HG02588 (cell line): ENCODE measurements around the gene GSTO2.
"Not testable (repeated sequence)": the region's sequence is repeated elsewhere in the genome, so short reads cannot be mapped to it uniquely, and the experiment has no call there.

ENCODE experiments used
- ATAC-seq: cut with Tn5 transposase; IDR thresholded peaks from one replicate; pipeline ENCODE4 v1.9.1; 2021; ENCODE audit warnings: mild to moderate bottlenecking, moderate library complexity; ENCODE audit not compliant: unreplicated experiment

The GSTO2 gene

DNA sequence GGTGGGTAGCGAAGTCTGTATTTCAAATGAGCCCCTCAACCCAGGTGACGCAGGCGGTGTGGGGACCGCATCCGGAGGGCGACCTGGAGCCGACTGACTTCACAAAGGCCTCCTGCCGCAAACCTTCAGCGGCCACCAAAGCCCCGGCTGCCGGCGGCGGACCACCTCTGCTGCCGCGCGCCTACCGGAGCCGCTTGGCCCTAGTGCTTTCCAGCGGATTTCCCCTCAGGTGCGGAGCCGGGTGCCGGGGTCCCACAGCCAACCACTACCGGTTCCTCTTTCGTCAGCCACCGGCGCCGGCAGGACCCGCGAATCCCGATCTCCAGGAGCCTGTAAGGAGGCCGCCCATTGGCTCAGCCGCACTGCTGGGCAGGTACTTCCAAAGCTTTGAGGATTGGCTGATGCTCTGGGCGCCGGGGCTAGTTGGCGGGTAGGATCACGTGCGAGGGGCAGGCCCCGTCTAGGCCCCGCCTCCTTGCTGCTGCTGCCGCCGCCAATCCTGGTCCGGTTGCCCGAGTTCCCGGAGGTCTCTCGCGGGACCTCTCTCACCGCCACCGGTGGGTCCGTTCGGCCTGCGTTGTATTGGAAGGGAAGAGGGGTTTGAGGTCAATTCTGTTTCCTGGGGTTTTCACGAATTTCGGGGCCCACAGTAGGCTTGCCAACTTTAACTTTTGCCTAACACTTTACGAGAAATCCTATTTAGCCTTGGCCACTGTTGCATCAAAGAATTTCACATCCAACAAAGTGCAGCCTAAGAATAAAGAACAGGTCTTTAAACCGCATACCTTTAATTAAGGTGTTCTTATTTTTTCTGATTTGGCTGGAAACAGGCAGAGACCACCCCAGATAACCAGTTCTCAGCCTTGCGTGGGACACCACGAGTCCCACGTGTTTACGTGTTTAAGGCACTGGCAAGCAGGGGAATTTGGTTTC is at the start of gene GSTO2:
Gene GSTO2 (plus strand): TSS at position 472 of the 933 bp plus-strand sequence. CDS start 5,732 bp downstream, outside the sequence.
- peak; percentile 97 for ATAC-seq

DNA sequence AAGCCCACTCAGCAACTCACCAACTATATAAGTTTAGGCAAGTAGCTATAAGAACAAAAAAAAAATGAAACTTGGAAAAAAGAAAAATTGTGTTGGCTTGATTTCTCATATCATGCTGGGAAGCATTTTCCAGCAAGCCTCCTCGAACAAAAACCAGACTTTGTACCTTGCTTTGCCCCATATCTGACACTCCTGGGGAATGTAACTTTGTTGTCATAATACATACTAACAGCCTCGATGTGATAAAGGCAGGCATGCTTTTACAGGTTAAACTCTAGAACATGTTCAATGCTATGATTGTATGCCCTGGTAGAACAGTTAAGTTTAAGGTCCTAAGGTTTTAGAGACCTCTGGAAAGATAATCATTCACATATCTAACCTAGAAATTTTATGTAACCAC is 48.5 kb upstream of the GSTO2 start:
- ATAC-seq = no peak

- ATAC-seq = no peak
These were observed 45.7 kb upstream of the GSTO2 start for GRCh38 chr10:104223304-104223703.

DNA sequence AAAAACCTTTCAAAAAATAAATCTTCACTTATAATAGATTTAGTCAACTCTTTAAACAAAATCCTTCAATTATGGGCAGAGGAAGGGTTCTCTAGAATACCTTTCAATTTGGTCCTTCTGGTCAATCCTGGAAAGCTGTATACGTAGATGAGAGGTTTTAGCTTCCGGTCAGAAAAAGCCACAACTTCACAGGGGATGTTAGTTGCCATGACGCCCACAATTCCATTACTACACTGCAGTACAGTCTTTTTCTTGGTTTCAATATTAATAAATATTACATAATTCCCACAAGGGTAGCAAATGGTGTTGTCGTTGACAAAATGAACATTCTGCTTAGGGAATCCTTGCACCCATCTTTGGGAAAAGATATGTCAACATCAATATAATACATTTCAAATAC is 38.5 kb upstream of the GSTO2 start:
- no peak for ATAC-seq

DNA sequence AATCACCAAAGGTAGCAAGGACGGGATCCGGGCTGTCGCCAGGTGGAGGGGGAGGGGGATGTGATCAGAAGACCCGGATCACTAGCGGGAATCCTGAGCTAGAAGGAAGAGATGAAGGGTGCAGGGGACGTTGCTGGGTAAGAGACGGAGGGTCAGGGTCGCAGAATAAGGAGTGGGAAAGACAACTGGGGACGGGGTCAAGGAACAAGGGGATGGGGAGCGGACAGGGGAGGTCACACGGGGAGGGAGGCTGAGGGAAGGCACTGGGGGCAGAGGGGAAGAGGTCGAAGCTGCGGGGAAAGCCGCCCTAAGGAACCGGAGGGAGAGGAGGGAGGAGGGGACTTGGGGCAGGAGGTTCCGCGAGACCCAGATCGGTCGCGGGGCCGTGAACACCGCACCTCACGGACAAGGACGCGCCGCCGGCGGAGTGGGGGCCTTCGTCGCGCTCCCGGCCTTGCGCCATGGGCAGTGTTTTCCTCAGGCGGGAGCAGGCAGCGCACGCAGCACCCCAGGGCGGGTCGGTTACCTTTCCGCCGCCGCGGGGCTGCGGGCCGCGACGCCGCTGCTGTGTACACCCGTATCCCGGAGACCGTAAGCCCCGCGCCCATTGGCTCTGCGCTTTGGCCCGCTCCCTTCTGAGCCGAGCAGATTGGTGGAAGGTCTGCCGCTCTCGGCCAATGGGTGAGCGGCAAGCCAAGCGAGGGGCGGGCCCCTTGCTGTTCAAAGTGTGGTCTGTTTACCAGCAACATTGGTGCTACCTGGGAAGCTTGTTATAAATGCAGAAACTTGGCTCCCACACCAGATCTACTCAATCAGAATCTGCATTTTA is 37.0 kb upstream of the GSTO2 start, which contains the start of gene CFAP43:
Gene CFAP43 (minus strand): TSS at position 581 of the 829 bp plus-strand sequence. CDS start 118 bp downstream, at position 463.
- ATAC-seq = peak; percentile 100

DNA sequence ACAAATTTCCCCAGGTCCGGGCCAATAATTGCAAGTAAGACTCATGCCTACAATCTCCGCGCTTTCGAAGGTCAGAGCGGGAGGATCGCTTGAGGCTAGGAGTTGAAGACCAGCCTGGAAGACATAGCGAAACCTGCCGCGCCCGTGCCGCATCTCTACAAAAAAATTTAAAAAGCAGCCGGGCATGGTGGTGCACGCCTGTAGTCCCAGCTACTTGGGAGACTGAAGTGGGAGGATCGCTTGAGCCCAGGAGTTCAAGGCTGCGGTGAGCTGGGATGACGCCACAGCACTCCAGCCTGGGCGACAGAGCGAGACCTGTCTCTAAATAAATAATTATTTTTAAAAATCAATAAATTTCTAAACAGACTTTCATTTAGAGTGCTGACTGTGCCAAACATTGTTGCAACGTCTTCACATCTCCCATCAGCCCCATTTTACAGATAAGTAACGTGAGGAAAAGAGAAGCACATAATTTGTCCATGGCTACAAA is 36.3 kb upstream of the GSTO2 start:
- ATAC-seq = peak; percentile 9

- ATAC-seq = no peak
These were observed 35.2 kb upstream of the GSTO2 start for GRCh38 chr10:104233817-104234216.

DNA sequence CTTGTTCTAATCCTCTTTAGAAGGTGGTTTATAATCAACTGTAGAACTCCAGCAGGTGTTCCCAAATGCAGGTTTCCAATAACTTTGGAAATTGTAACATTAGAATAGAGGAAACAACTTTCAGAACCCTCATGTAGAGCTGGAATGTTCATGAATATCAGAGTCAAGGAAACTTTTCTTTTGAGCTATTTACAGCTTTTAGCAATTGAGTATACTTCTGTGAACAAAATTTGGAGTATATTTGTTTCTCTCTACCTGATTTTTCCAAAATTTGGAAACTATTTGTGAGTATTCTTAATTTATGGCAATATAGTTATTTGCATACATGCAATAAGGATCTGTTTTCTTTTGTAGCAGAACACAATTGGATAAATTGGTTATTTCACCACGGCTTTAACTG is 34.0 kb upstream of the GSTO2 start:
- no peak for ATAC-seq

GRCh38 chr10:104235801-104236200 is 33.2 kb upstream of the GSTO2 start:
- ATAC-seq = no peak

- ATAC-seq = no peak
These were observed 28.9 kb upstream of the GSTO2 start for GRCh38 chr10:104240078-104240477.

DNA sequence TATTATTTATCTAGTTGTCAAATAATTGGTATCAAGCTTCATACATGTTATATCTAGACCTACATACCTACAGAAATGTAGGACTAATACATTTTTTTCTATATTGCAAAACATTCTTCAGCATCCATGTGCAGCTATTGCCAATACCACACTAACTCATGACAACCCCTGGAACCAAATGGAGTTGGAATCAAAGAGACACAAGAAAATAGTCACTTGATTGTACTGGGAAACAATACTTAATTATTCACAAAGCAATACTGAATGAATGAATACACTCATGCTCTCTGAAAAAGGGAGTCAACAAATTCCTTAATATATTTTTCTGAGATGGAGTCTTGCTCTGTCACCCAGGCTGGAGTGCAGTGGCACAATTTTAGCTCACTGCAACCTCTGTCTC is 26.4 kb upstream of the GSTO2 start:
- ATAC-seq = no peak

- ATAC-seq = not testable (repeated sequence)
These were observed 26.0 kb upstream of the GSTO2 start for GRCh38 chr10:104243009-104243408.

GRCh38 chr10:104243512-104243911 is 25.5 kb upstream of the GSTO2 start:
- ATAC-seq = no peak

DNA sequence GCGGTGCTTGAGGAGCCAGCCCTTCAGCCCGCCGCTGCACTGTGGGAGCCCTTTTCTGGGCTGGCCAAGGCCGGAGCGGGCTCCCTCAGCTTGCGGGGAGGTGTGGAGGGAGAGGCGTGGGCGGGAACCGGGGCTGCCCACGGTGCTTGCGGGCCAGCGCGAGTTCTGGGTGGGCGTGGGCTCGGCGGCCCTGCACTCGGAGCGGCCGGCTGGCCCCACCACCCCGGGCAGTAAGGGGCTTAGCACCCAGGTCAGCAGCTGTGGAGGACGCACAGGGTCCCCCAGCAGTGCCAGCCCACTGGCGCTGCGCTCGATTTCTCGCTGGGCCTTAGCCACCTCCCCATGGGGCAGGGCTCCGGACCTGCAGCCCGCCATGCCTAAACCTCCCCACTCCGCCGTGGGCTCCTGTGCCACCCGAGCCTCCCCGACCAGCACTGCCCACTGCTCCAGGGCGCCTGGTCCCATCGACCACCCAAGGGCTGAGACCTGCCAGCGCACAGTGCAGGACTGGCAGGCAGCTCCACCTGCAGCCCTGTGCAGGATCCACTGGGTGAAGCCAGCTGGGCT is 23.8 kb upstream of the GSTO2 start:
- ATAC-seq = no peak

DNA sequence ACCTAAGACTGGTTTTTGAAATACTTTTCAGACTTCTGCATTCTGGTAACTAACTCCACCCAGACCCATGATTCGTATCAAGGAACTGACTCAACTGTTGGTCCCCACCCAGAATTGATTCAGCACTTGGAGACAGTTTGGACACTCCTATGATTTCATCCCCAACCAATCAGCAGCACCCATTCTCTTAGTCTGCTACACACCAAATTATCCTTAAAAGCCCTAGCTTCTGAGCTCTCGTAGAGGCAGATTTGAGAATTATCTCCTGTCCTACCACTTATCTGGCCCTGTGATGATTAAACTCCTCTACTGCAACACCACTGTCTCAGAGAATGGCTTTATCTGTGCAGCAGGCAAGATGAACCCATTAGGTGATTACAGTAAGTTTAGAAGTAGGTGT is 22.0 kb upstream of the GSTO2 start:
- no peak for ATAC-seq

- ATAC-seq = no peak
These were observed 21.4 kb upstream of the GSTO2 start for GRCh38 chr10:104247513-104248146.

DNA sequence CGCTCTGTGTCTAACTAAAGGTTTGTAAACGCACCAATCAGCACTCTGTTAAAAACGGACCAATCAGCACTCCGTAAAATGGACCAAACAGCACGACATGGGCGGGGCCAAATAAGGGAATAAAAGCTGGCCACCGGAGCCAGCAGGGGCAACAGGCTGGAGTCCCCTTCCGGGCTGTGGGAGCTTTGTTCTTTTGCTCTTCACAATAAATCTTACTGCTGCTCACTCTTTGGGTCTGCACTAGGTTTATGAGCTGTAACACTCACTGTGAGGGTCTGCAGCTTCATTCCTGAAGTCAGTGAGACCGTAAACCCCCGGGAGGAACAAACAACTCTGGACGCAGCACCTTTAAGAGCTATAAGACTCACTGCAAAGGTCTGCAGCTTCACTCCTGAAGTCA is 20.1 kb upstream of the GSTO2 start:
- not testable (repeated sequence) for ATAC-seq

DNA sequence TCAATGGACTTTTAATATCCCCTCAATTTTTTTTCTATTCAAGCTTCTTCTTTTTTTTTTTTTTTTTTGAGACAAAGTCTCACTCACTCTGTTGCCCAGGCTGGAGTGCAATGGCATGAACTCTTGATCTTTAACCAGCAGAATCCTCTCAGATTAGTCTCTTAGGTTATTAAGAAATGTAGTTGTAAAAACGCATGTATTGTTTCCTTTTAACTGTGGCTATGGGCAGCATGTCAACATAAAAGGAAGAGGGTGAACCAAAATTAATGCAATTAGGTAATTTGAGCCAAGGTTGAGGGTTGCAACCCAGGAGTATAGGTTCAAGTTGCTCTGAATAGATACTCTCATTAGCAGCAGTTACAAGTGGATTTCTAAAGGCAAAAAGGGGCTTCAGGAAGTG is 18.6 kb upstream of the GSTO2 start:
- no peak for ATAC-seq

DNA sequence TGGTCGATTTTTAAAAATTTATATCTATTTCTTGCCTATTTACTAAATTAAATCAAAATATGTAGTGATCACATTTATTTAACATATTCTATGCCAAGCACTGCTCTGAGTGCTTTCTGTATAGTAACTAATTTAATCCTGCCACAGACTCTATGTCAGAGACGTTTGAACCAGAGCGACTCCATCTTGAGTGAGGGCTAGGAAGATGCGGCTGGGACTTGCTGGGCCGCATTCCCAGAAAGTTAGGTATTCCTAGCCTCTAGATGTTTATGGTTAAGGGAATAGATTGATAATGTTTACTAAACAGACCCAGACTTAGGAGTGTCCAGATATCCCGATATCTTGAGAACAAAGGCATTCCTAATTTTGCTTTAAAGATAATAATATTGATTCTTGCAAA is 17.5 kb upstream of the GSTO2 start:
- ATAC-seq = no peak

DNA sequence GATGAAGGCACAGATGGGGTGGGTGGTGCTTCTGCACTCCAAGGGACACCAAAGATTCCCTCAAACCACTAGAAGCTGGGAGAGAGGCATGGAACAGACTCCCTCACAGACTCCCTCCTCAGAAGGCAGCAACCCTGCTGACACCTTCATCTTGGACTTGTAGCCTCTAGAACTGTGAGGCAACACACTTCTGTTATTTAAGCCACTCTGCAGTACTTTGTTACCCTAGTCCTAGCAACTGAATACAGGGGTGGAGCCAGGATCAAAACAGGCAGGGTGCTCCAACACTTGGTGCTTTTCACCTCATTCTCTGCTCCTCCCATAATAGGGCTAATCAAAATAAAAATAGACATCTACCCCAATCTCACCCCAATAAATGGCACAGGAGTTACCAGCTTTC is 16.6 kb upstream of the GSTO2 start:
- ATAC-seq = no peak

DNA sequence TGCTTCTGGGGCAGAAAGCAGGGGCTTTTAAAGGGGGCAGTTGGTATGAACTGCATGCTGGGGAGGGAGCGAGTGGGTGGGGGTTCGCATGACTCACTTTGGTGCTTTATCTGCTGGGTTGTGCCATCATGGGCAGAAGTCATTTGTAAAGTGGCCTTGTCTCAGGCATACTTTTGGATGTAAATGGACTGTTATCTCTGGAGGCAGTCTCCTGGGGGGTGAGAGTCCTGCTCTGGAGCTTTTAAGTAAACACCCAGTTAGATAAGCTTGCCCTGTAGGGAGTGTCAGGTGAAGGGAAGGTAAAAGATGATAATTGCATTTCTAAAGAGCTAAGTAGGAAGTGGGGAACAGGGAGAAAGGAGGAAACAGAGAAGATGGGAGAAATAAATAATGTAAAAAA is 15.9 kb upstream of the GSTO2 start:
- ATAC-seq = no peak
